GM23338 (cell line): ENCODE measurements around the gene RCBTB2. TPM values are rescaled to one million over a fixed set of nuclear protein-coding genes. Genes with fewer than 3 reads are reported as not detected.

Source experiments
- ATAC-seq: fragments of 200-7000 bp; cut with Tn5 transposase; 3 replicates; pipeline ENCODE4 v1.9.1; 2020
- DNase-seq: peaks from one replicate; pipeline ENCODE4 v3.0.0-alpha.2; 2015; ENCODE audit warnings: low spot score
- H2AFZ ChIP-seq: fragments of 200-600 bp; sonication (generic); 2 replicates; pipeline ENCODE4 v1.8.0; 2016; ENCODE audit warnings: antibody characterized with exemption, mild to moderate bottlenecking, moderate library complexity
- H3F3A ChIP-seq: fragments of 200-600 bp; sonication (generic); replicated peaks from 2 replicates; pipeline ENCODE4 v1.8.0; 2017; ENCODE audit warnings: antibody characterized with exemption, mixed run types, low read depth
- H3K27ac ChIP-seq: fragments of 200-600 bp; sonication (generic); 2 replicates; pipeline ENCODE4 v1.6.1; 2016; ENCODE audit warnings: low read depth
- H3K27me3 ChIP-seq: fragments of 200-600 bp; sonication (generic); 2 replicates; pipeline ENCODE4 v1.8.0; 2016; ENCODE audit warnings: mild to moderate bottlenecking, mixed run types, moderate library complexity; ENCODE audit not compliant: insufficient read depth
- H3K36me3 ChIP-seq: fragments of 200-600 bp; sonication (generic); 2 replicates; pipeline ENCODE4 v1.8.0; 2016; ENCODE audit warnings: mild to moderate bottlenecking; ENCODE audit not compliant: insufficient read depth
- H3K4me1 ChIP-seq: fragments of 200-600 bp; sonication (generic); 2 replicates; pipeline ENCODE4 v1.8.0; 2016; ENCODE audit warnings: mild to moderate bottlenecking, moderate library complexity; ENCODE audit not compliant: insufficient read depth
- H3K4me2 ChIP-seq: fragments of 200-600 bp; sonication (generic); 2 replicates; pipeline ENCODE4 v1.7.1; 2017; ENCODE audit warnings: mixed run types
- H3K4me3 ChIP-seq: fragments of 200-600 bp; sonication (generic); 2 replicates; pipeline ENCODE4 v1.6.1; 2016; ENCODE audit warnings: mixed run types
- H3K79me2 ChIP-seq: fragments of 200-600 bp; sonication (generic); replicated peaks from 2 replicates; pipeline ENCODE4 v1.8.0; 2017; ENCODE audit warnings: mild to moderate bottlenecking; ENCODE audit not compliant: insufficient read depth
- H3K9me2 ChIP-seq: fragments of 200-600 bp; sonication (generic); 2 replicates; pipeline ENCODE4 v1.8.0; 2017; ENCODE audit not compliant: insufficient read depth
- H4K20me1 ChIP-seq: fragments of 200-600 bp; sonication (generic); replicated peaks from 2 replicates; pipeline ENCODE4 v1.8.0; 2017; ENCODE audit warnings: mild to moderate bottlenecking; ENCODE audit not compliant: insufficient read depth
- H3K27ac Mint-ChIP-seq: 2 replicates; pipeline ENCODE4 v1.8.0; 2020; ENCODE audit warnings: inconsistent platforms, mild to moderate bottlenecking, moderate library complexity, mixed read lengths
- H3K27me3 Mint-ChIP-seq: 3 replicates; pipeline ENCODE4 v1.8.0; 2022; ENCODE audit warnings: low read depth, mild to moderate bottlenecking, moderate library complexity, mixed read lengths, inconsistent platforms; ENCODE audit not compliant: insufficient read depth, poor library complexity
- H3K36me3 Mint-ChIP-seq: 3 replicates; pipeline ENCODE4 v1.8.0; 2021; ENCODE audit warnings: low read depth, mild to moderate bottlenecking, inconsistent platforms, moderate library complexity, mixed read lengths
- H3K4me1 Mint-ChIP-seq: 3 replicates; pipeline ENCODE4 v1.8.0; 2020; ENCODE audit warnings: mild to moderate bottlenecking, inconsistent platforms, mixed read lengths
- H3K4me3 Mint-ChIP-seq: 3 replicates; pipeline ENCODE4 v1.8.0; 2021; ENCODE audit warnings: moderate library complexity, mild to moderate bottlenecking, inconsistent platforms, mixed read lengths
- H3K9me3 Mint-ChIP-seq: 3 replicates; pipeline ENCODE4 v1.8.0; 2020; ENCODE audit warnings: moderate library complexity, mild to moderate bottlenecking, inconsistent platforms, mixed read lengths
- CREB1 ChIP-seq: fragments of 250-450 bp; sonication (Bioruptor Pico); IDR thresholded peaks from 2 replicates; pipeline ENCODE4 v1.5.0; 2020; ENCODE audit warnings: low read depth, mild to moderate bottlenecking, moderate library complexity
- EZH2 ChIP-seq: fragments of 200-600 bp; sonication (generic); IDR thresholded peaks from one replicate; pipeline ENCODE4 v1.8.0; 2017; ENCODE audit warnings: antibody characterized with exemption, mild to moderate bottlenecking, low read depth; ENCODE audit not compliant: unreplicated experiment
- EZH2phosphoT487 ChIP-seq: fragments of 200-600 bp; sonication (generic); IDR thresholded peaks from one replicate; pipeline ENCODE4 v1.8.1; 2018; ENCODE audit warnings: antibody characterized with exemption; ENCODE audit not compliant: unreplicated experiment
- JUNB ChIP-seq: IDR thresholded peaks from one replicate; pipeline ENCODE4 v1.6.1; 2016; ENCODE audit warnings: antibody characterized with exemption; ENCODE audit not compliant: unreplicated experiment
- NANOG ChIP-seq: IDR thresholded peaks from 2 replicates; pipeline ENCODE4 v1.6.1; 2016; ENCODE audit warnings: antibody characterized with exemption, borderline replicate concordance
- POLR2AphosphoS5 ChIP-seq: IDR thresholded peaks from 2 replicates; pipeline ENCODE4 v1.6.1; 2016; ENCODE audit warnings: antibody characterized with exemption, low read depth
- REST ChIP-seq: IDR thresholded peaks from one replicate; pipeline ENCODE4 v1.6.1; 2018; ENCODE audit warnings: antibody characterized with exemption; ENCODE audit not compliant: unreplicated experiment
- STAT1 ChIP-seq: IDR thresholded peaks from one replicate; pipeline ENCODE4 v1.6.1; 2016; ENCODE audit warnings: antibody characterized with exemption; ENCODE audit not compliant: unreplicated experiment
- ZNF331 ChIP-seq: fragments of 250-450 bp; sonication (Bioruptor Pico); IDR thresholded peaks from 2 replicates; pipeline ENCODE4 v1.5.0; 2020; ENCODE audit warnings: low read depth, mild to moderate bottlenecking, moderate library complexity
- polyA plus RNA-seq: library from polyadenylated mRNA; unstranded; fragments of >200 nt; fragmentation: Nextera tagmentation; extraction: Ambion mirVana; gene quantifications from 2 replicates; pipeline ENCODE4 v1.2.1, GENCODE V29; 2016
- total RNA-seq: library from RNA; depleted of rRNA; stranded (reverse); fragments of >200 nt; shearing (Covaris generic); gene quantifications from 2 replicates; pipeline ENCODE4 v1.2.3, GENCODE V29; 2014
- TF ChIP-seq, protein P1 (sequence below), 2 experiments: fragments of 200-600 bp in 1 of 2; sonication (generic) in 1 of 2; conservative IDR thresholded peaks; 2 replicates each; pipeline versions ENCODE4 v1.5.1 to v1.6.1; 2016 to 2017; ENCODE audit warnings: antibody characterized with exemption in 2 of 2, low read depth in 2 of 2, mild to moderate bottlenecking in 2 of 2, moderate library complexity in 1 of 2
- TF ChIP-seq, protein P2 (sequence below): fragments of 250-450 bp; sonication (Bioruptor Pico); IDR thresholded peaks from 2 replicates; pipeline ENCODE4 v1.5.0; 2020; ENCODE audit warnings: mild to moderate bottlenecking, moderate library complexity

RCBTB2 gene
- total and polyA plus RNA-seq, 2 experiments from 2014 or later = 8.1 to 20.8 TPM

DNA sequence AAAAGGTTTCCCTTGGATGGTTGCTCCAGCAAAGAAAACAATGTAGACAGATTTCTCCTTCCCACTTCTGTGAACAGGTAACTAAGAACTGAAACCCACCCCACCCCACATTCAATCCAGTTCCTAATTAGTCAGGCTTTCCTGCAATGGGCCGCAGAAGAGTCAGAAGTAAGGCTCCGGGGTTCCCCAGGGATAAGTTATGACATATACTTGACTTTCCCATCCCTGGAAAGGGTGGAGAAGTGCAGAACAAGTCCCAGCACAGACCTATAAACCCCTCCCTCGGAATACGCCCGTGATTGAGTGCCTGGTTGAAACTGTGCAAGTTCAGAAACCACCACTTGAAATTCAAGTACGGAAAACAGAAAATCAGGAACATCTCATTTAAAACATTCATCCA is 24.9 kb downstream of the RCBTB2 start:
- H2AFZ ChIP-seq = no peak overlapping the region
- peaks cover 5% of the 10 kb centered on the region for H3K27me3 Mint-ChIP-seq
- H3K4me1 ChIP-seq = 0 out of 2 replicates have a peak, but pooled peaks cover 6% of the 10 kb centered on the region
- DNase-seq (no peak), ATAC-seq (no peak)
- no peak overlapping the region for H3K4me3 ChIP-seq
- H3K27ac ChIP-seq = no peak overlapping the region
- H3K9me3 Mint-ChIP-seq = no peaks in the 10 kb centered on the region
- H4K20me1 ChIP-seq = no peaks in the 10 kb centered on the region
- TF ChIP-seq JUNB (no peak), STAT1 (no peak), NANOG (no peak), EZH2 (no peak), CREB1 (CRISPR knock-in tag) (no peak)
- no peak overlapping the region for H3K4me2 ChIP-seq
- no peaks in the 10 kb centered on the region for H3K79me2 ChIP-seq
- peaks cover 11% of the 10 kb centered on the region; the same call in 2 of the 3 replicates for H3K4me1 Mint-ChIP-seq
- no peaks in the 10 kb centered on the region for H3K27me3 ChIP-seq
- H3K4me3 Mint-ChIP-seq = no peak overlapping the region
- no peak overlapping the region for H3K27ac Mint-ChIP-seq
- H3F3A ChIP-seq = no peaks in the 10 kb centered on the region
- no peaks in the 10 kb centered on the region for H3K36me3 Mint-ChIP-seq
- H3K36me3 ChIP-seq = 0 out of 2 replicates have a peak, but pooled peaks cover 4% of the 10 kb centered on the region
- H3K9me2 ChIP-seq = no peaks in the 10 kb centered on the region

- no peaks in the 10 kb centered on the region for H3F3A ChIP-seq
- Mint-ChIP-seq H3K27me3 (peaks cover 5% of the 10 kb centered on the region), H3K9me3 (no peaks in the 10 kb centered on the region), H3K4me3 (no peak overlapping the region), H3K36me3 (no peaks in the 10 kb centered on the region), H3K4me1 (peaks cover 11% of the 10 kb centered on the region; the same call in 2 of the 3 replicates), H3K27ac (no peak overlapping the region)
- H3K27ac ChIP-seq = no peak overlapping the region
- no peak overlapping the region for H2AFZ ChIP-seq
- no peaks in the 10 kb centered on the region for H3K79me2 ChIP-seq
- no peaks in the 10 kb centered on the region for H3K27me3 ChIP-seq
- no peak overlapping the region for H3K4me3 ChIP-seq
- H3K4me1 ChIP-seq = 0 out of 2 replicates have a peak, but pooled peaks cover 6% of the 10 kb centered on the region
- DNase-seq = no peak
- no peak for ATAC-seq
- no peaks in the 10 kb centered on the region for H3K9me2 ChIP-seq
- H3K36me3 ChIP-seq = 0 out of 2 replicates have a peak, but pooled peaks cover 4% of the 10 kb centered on the region
- H4K20me1 ChIP-seq = no peaks in the 10 kb centered on the region
- H3K4me2 ChIP-seq = no peak overlapping the region
- no peak for TF ChIP-seq REST
- TF ChIP-seq STAT1 = no peak
- TF ChIP-seq JUNB = no peak
- TF ChIP-seq, protein P1, sequence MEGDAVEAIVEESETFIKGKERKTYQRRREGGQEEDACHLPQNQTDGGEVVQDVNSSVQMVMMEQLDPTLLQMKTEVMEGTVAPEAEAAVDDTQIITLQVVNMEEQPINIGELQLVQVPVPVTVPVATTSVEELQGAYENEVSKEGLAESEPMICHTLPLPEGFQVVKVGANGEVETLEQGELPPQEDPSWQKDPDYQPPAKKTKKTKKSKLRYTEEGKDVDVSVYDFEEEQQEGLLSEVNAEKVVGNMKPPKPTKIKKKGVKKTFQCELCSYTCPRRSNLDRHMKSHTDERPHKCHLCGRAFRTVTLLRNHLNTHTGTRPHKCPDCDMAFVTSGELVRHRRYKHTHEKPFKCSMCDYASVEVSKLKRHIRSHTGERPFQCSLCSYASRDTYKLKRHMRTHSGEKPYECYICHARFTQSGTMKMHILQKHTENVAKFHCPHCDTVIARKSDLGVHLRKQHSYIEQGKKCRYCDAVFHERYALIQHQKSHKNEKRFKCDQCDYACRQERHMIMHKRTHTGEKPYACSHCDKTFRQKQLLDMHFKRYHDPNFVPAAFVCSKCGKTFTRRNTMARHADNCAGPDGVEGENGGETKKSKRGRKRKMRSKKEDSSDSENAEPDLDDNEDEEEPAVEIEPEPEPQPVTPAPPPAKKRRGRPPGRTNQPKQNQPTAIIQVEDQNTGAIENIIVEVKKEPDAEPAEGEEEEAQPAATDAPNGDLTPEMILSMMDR (conservative IDR thresholded peaks at IDR 0.05; ENCODE audit: low read depth in 2 of 2) = no peak
- no peak for TF ChIP-seq EZH2phosphoT487
- TF ChIP-seq, protein P2, sequence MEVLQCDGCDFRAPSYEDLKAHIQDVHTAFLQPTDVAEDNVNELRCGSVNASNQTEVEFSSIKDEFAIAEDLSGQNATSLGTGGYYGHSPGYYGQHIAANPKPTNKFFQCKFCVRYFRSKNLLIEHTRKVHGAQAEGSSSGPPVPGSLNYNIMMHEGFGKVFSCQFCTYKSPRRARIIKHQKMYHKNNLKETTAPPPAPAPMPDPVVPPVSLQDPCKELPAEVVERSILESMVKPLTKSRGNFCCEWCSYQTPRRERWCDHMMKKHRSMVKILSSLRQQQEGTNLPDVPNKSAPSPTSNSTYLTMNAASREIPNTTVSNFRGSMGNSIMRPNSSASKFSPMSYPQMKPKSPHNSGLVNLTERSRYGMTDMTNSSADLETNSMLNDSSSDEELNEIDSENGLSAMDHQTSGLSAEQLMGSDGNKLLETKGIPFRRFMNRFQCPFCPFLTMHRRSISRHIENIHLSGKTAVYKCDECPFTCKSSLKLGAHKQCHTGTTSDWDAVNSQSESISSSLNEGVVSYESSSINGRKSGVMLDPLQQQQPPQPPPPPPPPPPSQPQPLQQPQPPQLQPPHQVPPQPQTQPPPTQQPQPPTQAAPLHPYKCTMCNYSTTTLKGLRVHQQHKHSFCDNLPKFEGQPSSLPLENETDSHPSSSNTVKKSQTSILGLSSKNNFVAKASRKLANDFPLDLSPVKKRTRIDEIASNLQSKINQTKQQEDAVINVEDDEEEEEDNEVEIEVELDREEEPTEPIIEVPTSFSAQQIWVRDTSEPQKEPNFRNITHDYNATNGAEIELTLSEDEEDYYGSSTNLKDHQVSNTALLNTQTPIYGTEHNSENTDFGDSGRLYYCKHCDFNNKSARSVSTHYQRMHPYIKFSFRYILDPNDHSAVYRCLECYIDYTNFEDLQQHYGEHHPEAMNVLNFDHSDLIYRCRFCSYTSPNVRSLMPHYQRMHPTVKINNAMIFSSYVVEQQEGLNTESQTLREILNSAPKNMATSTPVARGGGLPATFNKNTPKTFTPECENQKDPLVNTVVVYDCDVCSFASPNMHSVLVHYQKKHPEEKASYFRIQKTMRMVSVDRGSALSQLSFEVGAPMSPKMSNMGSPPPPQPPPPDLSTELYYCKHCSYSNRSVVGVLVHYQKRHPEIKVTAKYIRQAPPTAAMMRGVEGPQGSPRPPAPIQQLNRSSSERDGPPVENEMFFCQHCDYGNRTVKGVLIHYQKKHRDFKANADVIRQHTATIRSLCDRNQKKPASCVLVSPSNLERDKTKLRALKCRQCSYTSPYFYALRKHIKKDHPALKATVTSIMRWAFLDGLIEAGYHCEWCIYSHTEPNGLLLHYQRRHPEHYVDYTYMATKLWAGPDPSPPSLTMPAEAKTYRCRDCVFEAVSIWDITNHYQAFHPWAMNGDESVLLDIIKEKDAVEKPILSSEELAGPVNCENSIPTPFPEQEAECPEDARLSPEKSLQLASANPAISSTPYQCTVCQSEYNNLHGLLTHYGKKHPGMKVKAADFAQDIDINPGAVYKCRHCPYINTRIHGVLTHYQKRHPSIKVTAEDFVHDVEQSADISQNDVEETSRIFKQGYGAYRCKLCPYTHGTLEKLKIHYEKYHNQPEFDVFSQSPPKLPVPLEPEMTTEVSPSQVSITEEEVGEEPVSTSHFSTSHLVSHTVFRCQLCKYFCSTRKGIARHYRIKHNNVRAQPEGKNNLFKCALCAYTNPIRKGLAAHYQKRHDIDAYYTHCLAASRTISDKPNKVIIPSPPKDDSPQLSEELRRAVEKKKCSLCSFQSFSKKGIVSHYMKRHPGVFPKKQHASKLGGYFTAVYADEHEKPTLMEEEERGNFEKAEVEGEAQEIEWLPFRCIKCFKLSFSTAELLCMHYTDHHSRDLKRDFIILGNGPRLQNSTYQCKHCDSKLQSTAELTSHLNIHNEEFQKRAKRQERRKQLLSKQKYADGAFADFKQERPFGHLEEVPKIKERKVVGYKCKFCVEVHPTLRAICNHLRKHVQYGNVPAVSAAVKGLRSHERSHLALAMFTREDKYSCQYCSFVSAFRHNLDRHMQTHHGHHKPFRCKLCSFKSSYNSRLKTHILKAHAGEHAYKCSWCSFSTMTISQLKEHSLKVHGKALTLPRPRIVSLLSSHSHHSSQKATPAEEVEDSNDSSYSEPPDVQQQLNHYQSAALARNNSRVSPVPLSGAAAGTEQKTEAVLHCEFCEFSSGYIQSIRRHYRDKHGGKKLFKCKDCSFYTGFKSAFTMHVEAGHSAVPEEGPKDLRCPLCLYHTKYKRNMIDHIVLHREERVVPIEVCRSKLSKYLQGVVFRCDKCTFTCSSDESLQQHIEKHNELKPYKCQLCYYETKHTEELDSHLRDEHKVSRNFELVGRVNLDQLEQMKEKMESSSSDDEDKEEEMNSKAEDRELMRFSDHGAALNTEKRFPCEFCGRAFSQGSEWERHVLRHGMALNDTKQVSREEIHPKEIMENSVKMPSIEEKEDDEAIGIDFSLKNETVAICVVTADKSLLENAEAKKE (CRISPR knock-in tag) = no peak
- TF ChIP-seq POLR2AphosphoS5 = no peak
- no peak for TF ChIP-seq NANOG
- TF ChIP-seq ZNF331 (CRISPR knock-in tag) = no peak
These were observed 25.9 kb downstream of the RCBTB2 start for GRCh38 chr13:48507021-48507420.
